DOHH2 (cell line): Measurements from ENCODE around the gene OR2M4.

Source experiments
- CTCF ChIP-seq: fragments of 200-600 bp; sonication (generic); IDR thresholded peaks from one replicate; pipeline ENCODE4 v1.5.1; 2014; ENCODE audit warnings: antibody characterized with exemption, mild to moderate bottlenecking, low read depth, low read length; ENCODE audit not compliant: poor library complexity, severe bottlenecking
- EZH2phosphoT487 ChIP-seq: fragments of 200-600 bp; sonication (generic); IDR thresholded peaks from 2 replicates; pipeline ENCODE4 v1.6.1; 2017; ENCODE audit warnings: borderline replicate concordance, mild to moderate bottlenecking, antibody characterized with exemption, low read length, moderate library complexity, mixed read lengths

GRCh38 chr1:248268178-248268577 lies 37.0 kb downstream of the OR2M4 start:
- TF ChIP-seq CTCF (no peak), EZH2phosphoT487 (no peak)
